Gastroesophageal sphincter (tissue), 4 donors: ENCODE measurements around the gene CLDN1. TPM values are rescaled to one million over a fixed set of nuclear protein-coding genes. Genes with fewer than 3 reads are reported as not detected.

Source experiments
- ATAC-seq: fragments of 150-250 bp; one replicate; pipeline ENCODE4 v1.9.1; 2016; ENCODE audit warnings: mild to moderate bottlenecking, moderate library complexity
- H3K27ac ChIP-seq, 4 donors: fragments of 200-600 bp; sonication (generic) in 3 of 4; 1 replicate in 3 of 4; 2 replicates in 1 of 4; pipeline ENCODE4 v1.5.1; 2016 to 2019
- H3K27me3 ChIP-seq: fragments of 200-600 bp; sonication (generic); one replicate; pipeline ENCODE4 v1.5.1; 2019
- H3K36me3 ChIP-seq, 2 donors: fragments of 200-600 bp; sonication (generic); one replicate each; pipeline ENCODE4 v1.5.1; 2019; ENCODE audit warnings: control low read depth in 1 of 2
- H3K4me1 ChIP-seq, 3 donors: fragments of 200-600 bp; sonication (generic); 1 replicate in 2 of 3; 2 replicates in 1 of 3; pipeline ENCODE4 v1.5.1; 2016 to 2019; ENCODE audit warnings: control low read depth in 2 of 3
- H3K4me3 ChIP-seq, 2 donors: fragments of 200-600 bp; sonication (generic); one replicate each; pipeline ENCODE4 v1.5.1; 2019; ENCODE audit warnings: mild to moderate bottlenecking in 1 of 2, moderate library complexity in 1 of 2
- H3K9me3 ChIP-seq, 3 donors: fragments of 200-600 bp; sonication (generic); one replicate each; pipeline ENCODE4 v1.5.1; 2017 to 2019; ENCODE audit warnings: control low read depth in 2 of 3
- CTCF ChIP-seq, 4 experiments: fragments of 200-600 bp in 2 of 4; fragments of 450-650 bp in 2 of 4; sonication (generic) in 1 of 4; IDR thresholded peaks; one replicate each; pipeline ENCODE4 v1.5.1; 2017 to 2019; ENCODE audit warnings: antibody characterized with exemption in 4 of 4, mild to moderate bottlenecking in 2 of 4, moderate library complexity in 2 of 4
- EP300 ChIP-seq: sonication (generic); formaldehyde crosslinking; IDR thresholded peaks from one replicate; pipeline ENCODE4 v1.6.1; 2017; ENCODE audit warnings: antibody characterized with exemption, mild to moderate bottlenecking
- POLR2A ChIP-seq, 2 donors: fragments of 450-650 bp; IDR thresholded peaks; one replicate each; pipeline ENCODE4 v1.6.1; 2017; ENCODE audit warnings: antibody characterized with exemption in 2 of 2, mild to moderate bottlenecking in 2 of 2, moderate library complexity in 1 of 2
- POLR2AphosphoS5 ChIP-seq: sonication (generic); formaldehyde crosslinking; IDR thresholded peaks from one replicate; pipeline ENCODE4 v1.6.1; 2017; ENCODE audit warnings: antibody characterized with exemption
- WGBS, 2 donors: methylation state at CpG; one replicate each; pipeline ENCODE4 v1.1.5; 2018; ENCODE audit warnings: low coverage in 1 of 2; 5-methylcytosine and 5-hydroxymethylcytosine counted together
- total RNA-seq, 4 donors: library from RNA; depleted of rRNA; stranded (reverse); fragments of >200 nt; gene quantifications; one replicate each; pipeline ENCODE4 v1.1.0, GENCODE V29; 2016

Gene CLDN1
- total RNA-seq, 4 donors from 2014 or later = 0.50 to 5.3 (median 1.8) TPM

GRCh38 chr3:190357468-190357867 lies 35.2 kb upstream of the CLDN1 start:
- 59 to 93% methylated on average over 2 of the region's 2 CpGs for WGBS, 2 donors

GRCh38 chr3:190356246-190356645 lies 34.0 kb upstream of the CLDN1 start:
- TF ChIP-seq POLR2AphosphoS5 = no peak
- TF ChIP-seq CTCF (IDR thresholded peaks at IDR 0.05) = no peak
- TF ChIP-seq EP300 = no peak
- no peak for TF ChIP-seq POLR2A (IDR thresholded peaks at IDR 0.05)
- no peak for ATAC-seq
- no peaks in the 10 kb centered on the region for H3K27me3 ChIP-seq
- H3K9me3 ChIP-seq = no peaks in the 10 kb centered on the region
- H3K36me3 ChIP-seq = no peaks in the 10 kb centered on the region
- peaks cover 0 to 16% (median 0%) of the 10 kb centered on the region in 3 donors for H3K4me1 ChIP-seq
- H3K27ac ChIP-seq = no peak overlapping the region
- no peak overlapping the region for H3K4me3 ChIP-seq

More at GRCh38 chr3:190357468-190357867, 35.2 kb upstream of the CLDN1 start:
- H3K4me1 ChIP-seq = peaks cover 0 to 4% (median 0%) of the 10 kb centered on the region in 3 donors
- H3K27me3 ChIP-seq = no peaks in the 10 kb centered on the region
- ATAC-seq = no peak
- no peak overlapping the region for H3K4me3 ChIP-seq
- H3K36me3 ChIP-seq = no peaks in the 10 kb centered on the region
- H3K27ac ChIP-seq = no peak overlapping the region
- H3K9me3 ChIP-seq = no peaks in the 10 kb centered on the region
- TF ChIP-seq CTCF (IDR thresholded peaks at IDR 0.05) (no peak), POLR2A (IDR thresholded peaks at IDR 0.05) (no peak), POLR2AphosphoS5 (no peak), EP300 (no peak)

- ATAC-seq = no peak
- H3K27ac ChIP-seq = no peak overlapping the region
- WGBS, 2 donors = 100% methylated on average over 1 of the region's 1 CpG
- H3K27me3 ChIP-seq = no peaks in the 10 kb centered on the region
- no peak for TF ChIP-seq CTCF (IDR thresholded peaks at IDR 0.05)
- TF ChIP-seq POLR2AphosphoS5 = no peak
- no peak for TF ChIP-seq EP300
- TF ChIP-seq POLR2A (IDR thresholded peaks at IDR 0.05) = no peak
- H3K4me1 ChIP-seq = peaks cover 0 to 18% (median 0%) of the 10 kb centered on the region in 3 donors
- H3K36me3 ChIP-seq = no peaks in the 10 kb centered on the region
- H3K4me3 ChIP-seq = no peak overlapping the region
- no peaks in the 10 kb centered on the region for H3K9me3 ChIP-seq
These were observed 30.7 kb upstream of the CLDN1 start for GRCh38 chr3:190352861-190353457.

GRCh38 chr3:190346541-190346940 lies 24.3 kb upstream of the CLDN1 start:
- Histone ChIP-seq H3K9me3 (no peaks in the 10 kb centered on the region), H3K4me3 (no peak overlapping the region), H3K36me3 (no peaks in the 10 kb centered on the region), H3K27ac (no peak overlapping the region), H3K27me3 (no peaks in the 10 kb centered on the region), H3K4me1 (peaks cover 0 to 21% (median 0%) of the 10 kb centered on the region in 3 donors)
- no peak for TF ChIP-seq POLR2A (IDR thresholded peaks at IDR 0.05)
- no peak for TF ChIP-seq CTCF (IDR thresholded peaks at IDR 0.05)
- no peak for TF ChIP-seq EP300
- no peak for TF ChIP-seq POLR2AphosphoS5
- 60 to 75% methylated on average over 1 to 2 of the region's 2 CpGs for WGBS, 2 donors
- no peak for ATAC-seq

- Histone ChIP-seq H3K4me1 (peaks cover 0 to 17% (median 0%) of the 10 kb centered on the region in 3 donors), H3K36me3 (no peaks in the 10 kb centered on the region), H3K27me3 (no peaks in the 10 kb centered on the region), H3K27ac (peak overlapping the region in 1 of 4 donors; percentile 40), H3K4me3 (no peak overlapping the region), H3K9me3 (no peaks in the 10 kb centered on the region)
- 52 to 57% methylated on average over 4 of the region's 4 CpGs for whole genome bisulfite sequencing, 2 donors
- ATAC-seq = no peak
- TF ChIP-seq EP300 = no peak
- no peak for TF ChIP-seq POLR2AphosphoS5
- TF ChIP-seq CTCF (IDR thresholded peaks at IDR 0.05) = no peak
- no peak for TF ChIP-seq POLR2A (IDR thresholded peaks at IDR 0.05)
These were observed 23.6 kb upstream of the CLDN1 start for GRCh38 chr3:190345878-190346277.
